Esophagus squamous epithelium (tissue), 4 donors: ENCODE results near the gene FGFBP2.

Experiments
- POLR2A ChIP-seq, 4 donors: fragments of 450-650 bp; IDR thresholded peaks; one replicate each; pipeline ENCODE4 v1.6.1; 2017; ENCODE audit warnings: antibody characterized with exemption in 4 of 4, mild to moderate bottlenecking in 4 of 4, moderate library complexity in 3 of 4
- TF ChIP-seq, protein P1 (sequence below), 6 experiments: fragments of 450-650 bp in 4 of 6; fragments of 200-600 bp in 2 of 6; sonication (generic) in 2 of 6; IDR thresholded peaks; one replicate each; pipeline ENCODE4 v1.5.1; 2016 to 2019; ENCODE audit warnings: antibody characterized with exemption in 6 of 6, mild to moderate bottlenecking in 4 of 6, moderate library complexity in 4 of 6

DNA sequence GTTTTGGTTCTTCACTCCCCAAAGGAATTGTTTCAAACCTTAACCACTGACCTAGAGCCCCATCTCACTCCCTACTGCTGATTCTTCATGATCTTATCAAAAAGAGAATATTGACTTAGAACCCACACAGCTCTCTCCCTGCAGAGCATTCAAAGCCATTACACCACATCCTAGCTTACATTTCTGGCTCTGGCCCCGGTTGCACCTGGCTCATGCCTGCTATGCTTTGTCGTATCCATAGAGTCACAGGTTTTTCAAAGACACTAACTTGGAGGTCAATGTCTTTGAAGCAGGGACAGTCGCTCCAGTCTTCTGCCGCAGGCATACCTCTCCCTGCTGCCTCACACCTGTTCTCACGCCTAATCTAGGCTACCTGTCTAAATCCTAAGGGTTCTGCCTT is 42.7 kb upstream of the FGFBP2 start:
- TF ChIP-seq POLR2A (IDR thresholded peaks at IDR 0.05) = no peak
- TF ChIP-seq, protein P1, sequence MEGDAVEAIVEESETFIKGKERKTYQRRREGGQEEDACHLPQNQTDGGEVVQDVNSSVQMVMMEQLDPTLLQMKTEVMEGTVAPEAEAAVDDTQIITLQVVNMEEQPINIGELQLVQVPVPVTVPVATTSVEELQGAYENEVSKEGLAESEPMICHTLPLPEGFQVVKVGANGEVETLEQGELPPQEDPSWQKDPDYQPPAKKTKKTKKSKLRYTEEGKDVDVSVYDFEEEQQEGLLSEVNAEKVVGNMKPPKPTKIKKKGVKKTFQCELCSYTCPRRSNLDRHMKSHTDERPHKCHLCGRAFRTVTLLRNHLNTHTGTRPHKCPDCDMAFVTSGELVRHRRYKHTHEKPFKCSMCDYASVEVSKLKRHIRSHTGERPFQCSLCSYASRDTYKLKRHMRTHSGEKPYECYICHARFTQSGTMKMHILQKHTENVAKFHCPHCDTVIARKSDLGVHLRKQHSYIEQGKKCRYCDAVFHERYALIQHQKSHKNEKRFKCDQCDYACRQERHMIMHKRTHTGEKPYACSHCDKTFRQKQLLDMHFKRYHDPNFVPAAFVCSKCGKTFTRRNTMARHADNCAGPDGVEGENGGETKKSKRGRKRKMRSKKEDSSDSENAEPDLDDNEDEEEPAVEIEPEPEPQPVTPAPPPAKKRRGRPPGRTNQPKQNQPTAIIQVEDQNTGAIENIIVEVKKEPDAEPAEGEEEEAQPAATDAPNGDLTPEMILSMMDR (IDR thresholded peaks at IDR 0.05) = no peak
